H1 (cell line): ENCODE measurements around the gene UBE2H. TPM values are rescaled to one million over a fixed set of nuclear protein-coding genes. Genes with fewer than 3 reads are reported as not detected.

Experiments used
- BACH1 ChIP-seq: IDR thresholded peaks from 2 replicates; pipeline ENCODE4 v1.6.1; 2012; ENCODE audit warnings: low read length, improper control_type of control experiment
- CBX8 ChIP-seq: fragments of 300-800, 300-1000 bp; sonication (generic); IDR thresholded peaks from 2 replicates; pipeline ENCODE4 v1.7.1; 2016; ENCODE audit warnings: low read depth, low read length, borderline replicate concordance
- CHD2 ChIP-seq: IDR thresholded peaks from 2 replicates; pipeline ENCODE4 v1.6.1; 2012; ENCODE audit warnings: low read length, improper control_type of control experiment
- GABPA ChIP-seq: IDR thresholded peaks from 2 replicates; pipeline ENCODE4 v1.6.1; 2011; ENCODE audit warnings: mild to moderate bottlenecking, low read length, moderate library complexity, borderline replicate concordance; ENCODE audit not compliant: insufficient read depth
- RAD21 ChIP-seq, 2 experiments: IDR thresholded peaks in 1 of 2; conservative IDR thresholded peaks in 1 of 2; 2 replicates each; pipeline ENCODE4 v1.6.1; 2011; ENCODE audit warnings: low read depth in 2 of 2, low read length in 2 of 2, improper control_type of control experiment in 1 of 2, inconsistent platforms in 1 of 2, mild to moderate bottlenecking in 1 of 2, moderate library complexity in 1 of 2
- RXRA ChIP-seq: IDR thresholded peaks from 2 replicates; pipeline ENCODE4 v1.6.1; 2011; ENCODE audit warnings: low read depth, mild to moderate bottlenecking, low read length, moderate library complexity; ENCODE audit not compliant: insufficient read depth
- SIN3A ChIP-seq, 2 experiments: IDR thresholded peaks in 1 of 2; conservative IDR thresholded peaks in 1 of 2; 2 replicates each; pipeline ENCODE4 v1.6.1; 2011 to 2012; ENCODE audit warnings: low read length in 2 of 2, improper control_type of control experiment in 1 of 2, low read depth in 1 of 2, mild to moderate bottlenecking in 1 of 2
- SIX5 ChIP-seq: IDR thresholded peaks from 2 replicates; pipeline ENCODE4 v1.6.1; 2011; ENCODE audit warnings: mild to moderate bottlenecking, low read depth, low read length
- SUZ12 ChIP-seq: fragments of 200-600 bp; sonication (generic); IDR thresholded peaks from 2 replicates; pipeline ENCODE4 v1.6.1; 2012; ENCODE audit warnings: mild to moderate bottlenecking, inconsistent platforms, low read length, moderate library complexity, mixed read lengths
- TAF7 ChIP-seq: optimal IDR thresholded peaks from 2 replicates; pipeline ENCODE3; 2011; ENCODE audit warnings: low read depth, mild to moderate bottlenecking, inconsistent platforms, low read length, moderate library complexity, borderline replicate concordance
- polyA plus RNA-seq, 7 experiments: library from polyadenylated mRNA; depleted of rRNA in 3 of 7; stranded (reverse) in 5 of 7; unstranded in 2 of 7; fragments of >200 nt in 5 of 7; fragments of 200-250 nt in 2 of 7; gene quantifications; 1 replicate in 5 of 7; 2 replicates in 1 of 7; 4 replicates in 1 of 7; pipeline versions ENCODE4 v1.2.1 to v1.2.3, GENCODE V29; 2011 to 2013; ENCODE audit warnings: missing spikeins in 2 of 7, mixed read lengths in 2 of 7
- total RNA-seq: library from RNA; stranded (reverse); fragmentation: NEBNext Ultra II Directional; extraction: Animal tissue kit (Norgen Biotek cat#: 25700); gene quantifications from 2 replicates; pipeline ENCODE4 v1.2.1, GENCODE V29; 2021
- TF ChIP-seq, protein P1 (sequence below): fragments of 300-600 bp; sonication (generic); IDR thresholded peaks from 2 replicates; pipeline ENCODE4 v1.7.1; 2012; ENCODE audit warnings: low read length, moderate library complexity, mild to moderate bottlenecking, inconsistent platforms; ENCODE audit not compliant: insufficient replicate concordance

The UBE2H gene
- total and polyA plus RNA-seq, 2 of the 8 experiments (the other 6 are each of a cell fraction or from before 2014, with no cell fraction given): 30.6 to 62.2 TPM

GRCh38 chr7:129843365-129843898 lies 109.3 kb downstream of the UBE2H start (continued):
- TF ChIP-seq, protein P1, sequence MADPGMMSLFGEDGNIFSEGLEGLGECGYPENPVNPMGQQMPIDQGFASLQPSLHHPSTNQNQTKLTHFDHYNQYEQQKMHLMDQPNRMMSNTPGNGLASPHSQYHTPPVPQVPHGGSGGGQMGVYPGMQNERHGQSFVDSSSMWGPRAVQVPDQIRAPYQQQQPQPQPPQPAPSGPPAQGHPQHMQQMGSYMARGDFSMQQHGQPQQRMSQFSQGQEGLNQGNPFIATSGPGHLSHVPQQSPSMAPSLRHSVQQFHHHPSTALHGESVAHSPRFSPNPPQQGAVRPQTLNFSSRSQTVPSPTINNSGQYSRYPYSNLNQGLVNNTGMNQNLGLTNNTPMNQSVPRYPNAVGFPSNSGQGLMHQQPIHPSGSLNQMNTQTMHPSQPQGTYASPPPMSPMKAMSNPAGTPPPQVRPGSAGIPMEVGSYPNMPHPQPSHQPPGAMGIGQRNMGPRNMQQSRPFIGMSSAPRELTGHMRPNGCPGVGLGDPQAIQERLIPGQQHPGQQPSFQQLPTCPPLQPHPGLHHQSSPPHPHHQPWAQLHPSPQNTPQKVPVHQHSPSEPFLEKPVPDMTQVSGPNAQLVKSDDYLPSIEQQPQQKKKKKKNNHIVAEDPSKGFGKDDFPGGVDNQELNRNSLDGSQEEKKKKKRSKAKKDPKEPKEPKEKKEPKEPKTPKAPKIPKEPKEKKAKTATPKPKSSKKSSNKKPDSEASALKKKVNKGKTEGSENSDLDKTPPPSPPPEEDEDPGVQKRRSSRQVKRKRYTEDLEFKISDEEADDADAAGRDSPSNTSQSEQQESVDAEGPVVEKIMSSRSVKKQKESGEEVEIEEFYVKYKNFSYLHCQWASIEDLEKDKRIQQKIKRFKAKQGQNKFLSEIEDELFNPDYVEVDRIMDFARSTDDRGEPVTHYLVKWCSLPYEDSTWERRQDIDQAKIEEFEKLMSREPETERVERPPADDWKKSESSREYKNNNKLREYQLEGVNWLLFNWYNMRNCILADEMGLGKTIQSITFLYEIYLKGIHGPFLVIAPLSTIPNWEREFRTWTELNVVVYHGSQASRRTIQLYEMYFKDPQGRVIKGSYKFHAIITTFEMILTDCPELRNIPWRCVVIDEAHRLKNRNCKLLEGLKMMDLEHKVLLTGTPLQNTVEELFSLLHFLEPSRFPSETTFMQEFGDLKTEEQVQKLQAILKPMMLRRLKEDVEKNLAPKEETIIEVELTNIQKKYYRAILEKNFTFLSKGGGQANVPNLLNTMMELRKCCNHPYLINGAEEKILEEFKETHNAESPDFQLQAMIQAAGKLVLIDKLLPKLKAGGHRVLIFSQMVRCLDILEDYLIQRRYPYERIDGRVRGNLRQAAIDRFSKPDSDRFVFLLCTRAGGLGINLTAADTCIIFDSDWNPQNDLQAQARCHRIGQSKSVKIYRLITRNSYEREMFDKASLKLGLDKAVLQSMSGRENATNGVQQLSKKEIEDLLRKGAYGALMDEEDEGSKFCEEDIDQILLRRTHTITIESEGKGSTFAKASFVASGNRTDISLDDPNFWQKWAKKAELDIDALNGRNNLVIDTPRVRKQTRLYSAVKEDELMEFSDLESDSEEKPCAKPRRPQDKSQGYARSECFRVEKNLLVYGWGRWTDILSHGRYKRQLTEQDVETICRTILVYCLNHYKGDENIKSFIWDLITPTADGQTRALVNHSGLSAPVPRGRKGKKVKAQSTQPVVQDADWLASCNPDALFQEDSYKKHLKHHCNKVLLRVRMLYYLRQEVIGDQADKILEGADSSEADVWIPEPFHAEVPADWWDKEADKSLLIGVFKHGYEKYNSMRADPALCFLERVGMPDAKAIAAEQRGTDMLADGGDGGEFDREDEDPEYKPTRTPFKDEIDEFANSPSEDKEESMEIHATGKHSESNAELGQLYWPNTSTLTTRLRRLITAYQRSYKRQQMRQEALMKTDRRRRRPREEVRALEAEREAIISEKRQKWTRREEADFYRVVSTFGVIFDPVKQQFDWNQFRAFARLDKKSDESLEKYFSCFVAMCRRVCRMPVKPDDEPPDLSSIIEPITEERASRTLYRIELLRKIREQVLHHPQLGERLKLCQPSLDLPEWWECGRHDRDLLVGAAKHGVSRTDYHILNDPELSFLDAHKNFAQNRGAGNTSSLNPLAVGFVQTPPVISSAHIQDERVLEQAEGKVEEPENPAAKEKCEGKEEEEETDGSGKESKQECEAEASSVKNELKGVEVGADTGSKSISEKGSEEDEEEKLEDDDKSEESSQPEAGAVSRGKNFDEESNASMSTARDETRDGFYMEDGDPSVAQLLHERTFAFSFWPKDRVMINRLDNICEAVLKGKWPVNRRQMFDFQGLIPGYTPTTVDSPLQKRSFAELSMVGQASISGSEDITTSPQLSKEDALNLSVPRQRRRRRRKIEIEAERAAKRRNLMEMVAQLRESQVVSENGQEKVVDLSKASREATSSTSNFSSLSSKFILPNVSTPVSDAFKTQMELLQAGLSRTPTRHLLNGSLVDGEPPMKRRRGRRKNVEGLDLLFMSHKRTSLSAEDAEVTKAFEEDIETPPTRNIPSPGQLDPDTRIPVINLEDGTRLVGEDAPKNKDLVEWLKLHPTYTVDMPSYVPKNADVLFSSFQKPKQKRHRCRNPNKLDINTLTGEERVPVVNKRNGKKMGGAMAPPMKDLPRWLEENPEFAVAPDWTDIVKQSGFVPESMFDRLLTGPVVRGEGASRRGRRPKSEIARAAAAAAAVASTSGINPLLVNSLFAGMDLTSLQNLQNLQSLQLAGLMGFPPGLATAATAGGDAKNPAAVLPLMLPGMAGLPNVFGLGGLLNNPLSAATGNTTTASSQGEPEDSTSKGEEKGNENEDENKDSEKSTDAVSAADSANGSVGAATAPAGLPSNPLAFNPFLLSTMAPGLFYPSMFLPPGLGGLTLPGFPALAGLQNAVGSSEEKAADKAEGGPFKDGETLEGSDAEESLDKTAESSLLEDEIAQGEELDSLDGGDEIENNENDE: peak; percentile 72
- TF ChIP-seq CHD2 (no peak), BACH1 (no peak), SIX5 (no peak), RAD21 (IDR thresholded peaks at IDR 0.05 in 1 of 2, conservative IDR thresholded peaks at IDR 0.05 in 1 of 2; ENCODE audit: low read depth in 2 of 2, low read length in 2 of 2) (no peak), TAF7 (no peak), SIN3A (conservative IDR thresholded peaks at IDR 0.05 in 1 of 2, IDR thresholded peaks at IDR 0.05 in 1 of 2; ENCODE audit: low read depth in 1 of 2, low read length in 2 of 2) (no peak; a peak in 1 of 4 replicates), SUZ12 (no peak), CBX8 (no peak), RXRA (no peak), GABPA (no peak)
